ENCODE data around the gene ANGPTL2. TPM values are rescaled to one million over a fixed set of nuclear protein-coding genes. Genes with fewer than 3 reads are reported as not detected.

ANGPTL2 gene
- total and polyA plus RNA-seq, 9 of the 15 experiments (the other 6 are each of a cell fraction or from before 2014, with no cell fraction given) = not detected

- ChIA-PET CTCF (ENCODE audit: low intra/inter-chr PET ratio) (no interaction called here), POLR2A (interaction anchor here (0.8 to 1.4 kb wide), 3 partner anchors 10 to 24 kb away, joined by 3 to 6 read pairs (median 4); no protein-coding TSS in a partner anchor)
- peaks cover 0 to 4% of the 10 kb centered on the region in 2 experiments; a peak in 3 of 5 replicates for H3K4me1 ChIP-seq (replicated peaks in 1 of 2; ENCODE audit: control insufficient read depth in 2 of 2, insufficient read depth in 2 of 2, low read length in 2 of 2)
- FAIRE-seq (no peak), ATAC-seq (no peak), DNase-seq (ENCODE audit: extremely low read depth in 1 of 4, low spot score in 3 of 4) (no peak)
- no peak overlapping the region for H3K27ac ChIP-seq (ENCODE audit: extremely low read depth, low read depth, low read length)
- no peaks in the 10 kb centered on the region for H3K9me3 ChIP-seq (replicated peaks; ENCODE audit: control insufficient read depth, insufficient read depth, low read depth, low read length)
- WGBS (ENCODE audit: insufficient coverage, low coverage, missing lambda C conversion rate) = 4% methylated on average over 5 of the region's 5 CpGs
- H4K20me1 ChIP-seq (replicated peaks; ENCODE audit: control insufficient read depth, insufficient read depth, low read length) = no peaks in the 10 kb centered on the region; the same call in 1 of the 2 replicates
- in situ Hi-C loops (cut with MboI) (no loop called here), intact Hi-C loops (cut with micrococcal nuclease) (no loop called here)
- TF ChIP-seq NCOA6 (IDR thresholded peaks at IDR 0.05) (no peak), BHLHE40 (IDR thresholded peaks at IDR 0.05; ENCODE audit: low read length) (no peak), ZBTB33 (CRISPR knock-in tag; IDR thresholded peaks at IDR 0.05) (no peak), ZBTB1 (CRISPR knock-in tag; IDR thresholded peaks at IDR 0.05; ENCODE audit: borderline replicate concordance, low read depth) (no peak), ZNF224 (CRISPR knock-in tag; IDR thresholded peaks at IDR 0.05) (no peak), ZNF431 (CRISPR knock-in tag; IDR thresholded peaks at IDR 0.05) (no peak), PHF20 (IDR thresholded peaks at IDR 0.05; ENCODE audit: partially characterized antibody) (no peak), SMARCA5 (IDR thresholded peaks at IDR 0.05) (no peak), ZBTB43 (CRISPR knock-in tag; IDR thresholded peaks at IDR 0.05) (no peak), BMI1 (IDR thresholded peaks at IDR 0.05; ENCODE audit: low read length) (no peak), SRSF1 (IDR thresholded peaks at IDR 0.05; ENCODE audit: low read depth, low read length) (no peak)
- no peak overlapping the region for H3K4me2 ChIP-seq (ENCODE audit: insufficient read depth, low read length)
- no TSS peak for BruUV-seq (replicated peaks)
- H3K27me3 ChIP-seq (ENCODE audit: control insufficient read depth in 2 of 2, insufficient read depth in 2 of 2, low read length in 2 of 2) = peaks cover 16 to 71% of the 10 kb centered on the region in 2 experiments; a peak in 3 of 5 replicates
- H3K4me3 ChIP-seq = no peak overlapping the region
- no peaks in the 10 kb centered on the region for H3K79me2 ChIP-seq (ENCODE audit: control insufficient read depth, insufficient read depth, low read length)
- H3K9ac ChIP-seq (ENCODE audit: insufficient read depth in 1 of 2, low read depth in 2 of 2, low read length in 2 of 2) = no peak overlapping the region
- no peaks in the 10 kb centered on the region for H3K9me1 ChIP-seq (ENCODE audit: control insufficient read depth, insufficient read depth, low read length)
- no peaks in the 10 kb centered on the region for H3K36me3 ChIP-seq (ENCODE audit: control insufficient read depth, insufficient read depth, low read length)
- no peak overlapping the region for H2AFZ ChIP-seq (ENCODE audit: low read depth, low read length)
These were observed 14.6 kb upstream of the ANGPTL2 start for GRCh38 chr9:127136880-127137639.

All from K562 (cell line).